SU-DHL-6 (cell line): ENCODE results near the gene STK32B.

Experiments
- CTCF ChIP-seq: fragments of 200-600 bp; sonication (generic); IDR thresholded peaks from one replicate; pipeline ENCODE4 v1.5.1; 2017; ENCODE audit warnings: antibody characterized with exemption, mild to moderate bottlenecking, low read length, moderate library complexity; ENCODE audit not compliant: insufficient read depth, poor library complexity, severe bottlenecking
- EZH2phosphoT487 ChIP-seq: fragments of 200-600 bp; sonication (generic), shearing (Covaris generic); conservative IDR thresholded peaks from 2 replicates; pipeline ENCODE4 v1.6.1; 2018; ENCODE audit warnings: mild to moderate bottlenecking, antibody characterized with exemption, low read length, moderate library complexity, mixed read lengths

- TF ChIP-seq CTCF, result no peak
- TF ChIP-seq EZH2phosphoT487, result no peak
Observed at GRCh38 chr4:5021546-5021945, 29.7 kb upstream of the STK32B start.
